Globus pallidus (tissue), 1 donor: ENCODE results near the gene ACOD1.
"Not testable (repeated sequence)": the region's sequence is repeated elsewhere in the genome, so short reads cannot be mapped to it uniquely, and the experiment has no call there.

ENCODE experiments used
- DNase-seq: peaks from one replicate; pipeline ENCODE4 v3.0.0-alpha.2; 2015; ENCODE audit warnings: low spot score

Gene ACOD1

GRCh38 chr13:76953968-76954367 lies 5.7 kb downstream of the ACOD1 start:
- peak; percentile 20 for DNase-seq

GRCh38 chr13:76954538-76954937 lies 6.2 kb downstream of the ACOD1 start:
- DNase-seq = no peak

- DNase-seq = no peak
Observed at GRCh38 chr13:76955193-76955592, 6.9 kb downstream of the ACOD1 start.

DNA sequence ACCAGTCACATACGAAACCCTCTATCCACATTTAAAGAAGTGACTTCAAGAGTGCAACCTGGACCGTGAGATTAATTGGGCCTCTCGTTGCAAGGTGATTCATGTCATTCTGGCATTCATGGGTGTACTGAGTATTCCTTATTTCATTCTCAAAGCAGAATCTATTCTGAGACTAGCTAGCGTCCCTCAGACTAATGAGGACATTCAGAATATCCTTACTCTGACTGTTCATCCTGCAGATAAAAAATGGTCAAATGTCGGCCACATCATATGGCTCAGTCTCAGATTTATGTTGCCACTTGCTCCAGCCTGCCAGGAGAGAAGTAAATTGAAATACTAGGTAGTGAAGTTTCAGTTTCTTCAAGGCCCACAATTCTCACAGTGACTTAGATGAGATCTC lies 7.3 kb downstream of the ACOD1 start:
- DNase-seq = no peak

GRCh38 chr13:76958841-76959432 lies 10.6 kb downstream of the ACOD1 start:
- DNase-seq = no peak

- DNase-seq = not testable (repeated sequence)
Observed at GRCh38 chr13:76959734-76960133, 11.4 kb downstream of the ACOD1 start.

DNA sequence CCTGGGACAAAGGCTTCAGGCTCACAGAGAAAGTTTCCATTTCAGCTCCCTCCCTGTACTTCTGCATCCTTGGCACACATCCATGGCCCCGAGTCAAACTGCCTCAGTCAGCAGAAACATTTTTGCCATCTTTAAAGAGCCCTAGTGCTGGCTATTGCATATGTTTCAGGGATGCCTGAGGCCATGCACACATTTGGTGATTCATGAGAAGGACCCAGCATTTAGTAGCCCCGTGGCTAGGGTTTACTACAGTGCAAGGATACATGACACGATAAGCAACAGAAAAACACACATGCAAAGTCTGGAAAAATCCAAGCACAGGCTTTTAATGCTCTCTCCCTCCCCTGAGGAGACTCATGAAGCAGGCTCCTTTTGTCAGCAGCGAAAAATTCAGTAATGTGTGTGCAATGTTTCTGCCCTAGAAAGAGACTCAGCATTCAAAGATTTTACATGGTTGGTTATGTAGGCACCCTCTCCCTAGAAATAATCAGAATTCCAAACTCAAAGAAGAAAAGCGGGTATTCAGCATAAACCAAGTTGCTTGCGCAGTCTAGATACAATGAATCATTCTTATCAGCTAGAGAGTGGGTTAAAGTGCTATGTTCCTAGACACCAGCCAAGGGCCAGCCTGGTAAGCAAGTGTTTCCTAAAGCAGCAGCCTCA lies 17.6 kb downstream of the ACOD1 start:
- DNase-seq = peak; percentile 15

GRCh38 chr13:76967031-76967430 lies 18.7 kb downstream of the ACOD1 start:
- DNase-seq = no peak

DNA sequence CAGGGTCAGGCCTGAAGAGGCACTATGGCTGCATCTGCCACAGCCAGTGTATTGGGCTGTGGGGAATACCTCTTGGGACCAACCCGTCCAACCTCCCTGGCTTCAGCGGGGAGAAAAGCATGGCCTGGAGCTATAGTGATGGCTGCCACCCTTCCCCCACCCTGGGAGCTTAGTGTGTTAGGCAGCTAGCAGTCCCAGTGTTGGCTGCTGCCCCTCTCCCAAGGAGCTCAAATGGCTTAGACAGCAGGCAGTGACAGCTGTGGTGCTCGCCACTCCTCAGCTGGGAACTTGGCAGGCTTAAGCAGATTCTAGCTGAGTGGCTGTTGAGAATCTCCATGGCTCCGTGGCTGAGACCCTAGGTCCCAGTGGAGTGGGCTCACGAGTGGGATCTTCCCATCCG lies 19.7 kb downstream of the ACOD1 start:
- DNase-seq = no peak

GRCh38 chr13:76969488-76970365 lies 21.4 kb downstream of the ACOD1 start:
- DNase-seq = no peak

GRCh38 chr13:76971215-76971614 lies 22.9 kb downstream of the ACOD1 start:
- DNase-seq = no peak

DNA sequence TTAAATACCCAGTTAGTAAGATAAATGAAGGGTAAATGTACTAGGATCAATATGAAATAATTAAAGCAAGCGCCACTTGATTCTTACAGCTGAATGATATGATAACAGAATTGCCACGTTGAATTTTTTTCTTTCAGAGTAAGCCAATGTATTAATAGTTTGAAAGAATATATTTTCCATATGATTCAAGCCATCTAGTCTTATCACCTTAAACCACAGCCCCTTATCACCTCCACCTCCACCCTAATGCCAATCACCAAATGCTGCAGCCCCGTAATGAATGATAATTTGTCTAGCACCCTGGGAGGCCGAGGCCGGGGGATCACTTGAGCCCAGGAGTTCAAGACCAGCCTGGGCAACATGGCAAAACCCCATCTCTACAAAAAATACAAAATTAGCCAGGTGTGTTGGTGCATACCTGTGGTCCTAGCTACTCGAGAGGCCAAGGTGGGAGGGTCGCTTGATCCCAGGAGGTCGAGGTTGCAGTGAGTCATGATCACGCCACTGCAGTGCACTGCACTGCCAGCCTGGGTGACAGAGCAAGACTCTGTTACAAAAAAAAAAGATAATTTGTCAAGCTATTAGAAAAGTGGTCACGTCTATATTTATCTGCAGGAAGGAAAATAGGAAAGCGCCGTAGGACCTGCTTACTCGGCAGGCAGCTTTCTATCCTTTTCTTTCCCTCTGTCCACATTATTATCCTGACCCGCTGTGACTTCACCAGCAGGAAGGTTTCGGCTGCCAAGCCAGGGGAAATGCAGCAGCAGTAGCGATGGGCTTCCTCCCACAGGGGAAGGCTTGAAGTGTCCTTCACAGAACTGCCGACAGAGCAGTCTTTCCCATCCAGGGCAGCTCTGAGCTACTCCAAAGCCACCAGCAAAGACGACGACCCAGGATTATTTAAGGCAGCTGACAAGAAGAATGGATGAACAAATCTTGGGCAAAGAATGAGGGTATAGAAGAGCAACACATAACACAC lies 23.8 kb downstream of the ACOD1 start:
- no peak for DNase-seq

- DNase-seq = no peak
Observed at GRCh38 chr13:76973920-76974617, 25.8 kb downstream of the ACOD1 start.

DNA sequence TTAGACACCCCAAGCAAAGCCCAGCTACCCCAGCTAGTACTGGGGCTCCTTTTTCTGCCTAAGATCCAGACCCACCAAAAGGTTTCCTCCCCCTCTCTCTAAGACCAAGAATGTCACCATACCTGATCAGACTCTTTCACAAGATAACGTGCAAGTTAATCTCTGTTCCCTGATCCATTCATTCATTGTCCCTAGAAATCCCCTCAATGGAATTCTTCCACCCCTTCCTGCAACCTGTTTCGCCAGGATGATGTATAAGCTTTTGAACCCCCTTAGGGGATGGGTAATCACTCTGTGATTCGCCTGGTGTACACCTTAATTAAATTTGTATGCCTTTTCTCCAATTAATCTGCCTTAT lies 26.3 kb downstream of the ACOD1 start:
- DNase-seq = no peak

DNA sequence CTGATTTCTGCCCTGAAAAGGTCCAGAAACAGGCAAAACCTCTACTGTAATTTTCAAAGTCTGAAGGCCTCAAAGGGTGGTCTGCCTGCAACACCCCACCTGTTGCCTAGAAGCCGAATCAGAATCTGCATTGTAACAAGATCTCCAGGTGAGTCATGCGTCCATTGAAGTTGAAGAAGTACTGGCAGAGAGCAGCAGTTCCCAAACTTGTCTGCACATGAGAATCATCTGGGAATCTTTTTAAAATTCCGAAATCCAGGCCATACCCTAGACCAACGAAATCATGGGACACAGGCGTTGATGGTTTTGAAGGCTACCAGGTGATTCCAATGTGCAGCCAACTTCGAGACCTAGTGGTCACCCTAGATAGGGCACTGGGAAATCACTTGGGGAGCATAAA lies 27.6 kb downstream of the ACOD1 start:
- no peak for DNase-seq

DNA sequence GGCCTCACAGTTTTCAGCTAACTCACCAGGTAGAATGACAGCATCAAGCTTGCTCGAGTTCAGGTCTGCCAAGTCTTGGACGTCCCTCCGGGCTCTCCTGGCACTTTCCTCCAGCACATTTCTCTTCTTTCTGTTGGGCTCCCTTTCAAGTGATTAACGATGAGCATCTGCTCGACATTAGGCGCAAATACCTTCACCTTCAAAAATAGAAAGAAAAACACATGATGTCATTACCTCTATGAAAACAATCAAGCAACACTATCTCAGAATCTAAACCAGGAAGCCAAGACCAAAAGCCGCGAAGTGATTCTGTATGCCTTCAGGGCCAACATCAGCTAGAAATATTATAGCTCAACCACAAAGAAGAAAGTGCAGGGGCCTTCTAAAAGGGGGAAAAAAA lies 28.2 kb downstream of the ACOD1 start:
- DNase-seq = no peak

- DNase-seq = no peak
Observed at GRCh38 chr13:76976929-76977328, 28.6 kb downstream of the ACOD1 start.

DNA sequence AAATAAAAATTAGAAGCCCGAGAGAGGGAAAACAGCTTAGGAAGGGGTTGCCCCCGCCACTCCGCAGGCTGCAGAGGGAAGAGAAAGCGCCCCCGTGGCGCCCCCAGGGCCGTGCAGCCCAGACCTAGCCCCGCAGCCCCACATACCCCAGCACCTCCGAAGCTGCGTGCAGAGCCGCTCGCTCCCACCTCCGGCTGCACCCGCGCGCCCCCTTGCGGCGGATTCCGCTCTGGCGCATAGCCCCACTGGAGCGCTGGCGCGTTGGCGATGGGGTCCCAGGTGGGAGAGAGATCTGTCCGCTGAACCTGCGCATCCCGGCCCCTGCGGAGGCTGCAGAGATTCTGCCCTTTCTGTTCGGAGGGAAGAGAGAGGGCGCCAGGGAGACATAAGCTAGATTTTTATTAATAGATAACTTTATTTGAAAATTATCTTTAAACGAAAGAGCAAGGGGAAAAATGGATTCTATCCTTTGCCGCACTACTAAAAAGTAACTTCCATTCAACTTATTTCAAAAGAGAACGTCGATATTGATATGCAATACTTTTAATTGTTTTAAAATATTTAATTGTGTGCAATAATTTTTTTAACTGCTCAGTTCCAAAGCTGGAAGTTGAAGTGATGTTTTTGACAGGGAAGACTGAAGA lies 31.9 kb downstream of the ACOD1 start:
- peak; percentile 45 for DNase-seq

DNA sequence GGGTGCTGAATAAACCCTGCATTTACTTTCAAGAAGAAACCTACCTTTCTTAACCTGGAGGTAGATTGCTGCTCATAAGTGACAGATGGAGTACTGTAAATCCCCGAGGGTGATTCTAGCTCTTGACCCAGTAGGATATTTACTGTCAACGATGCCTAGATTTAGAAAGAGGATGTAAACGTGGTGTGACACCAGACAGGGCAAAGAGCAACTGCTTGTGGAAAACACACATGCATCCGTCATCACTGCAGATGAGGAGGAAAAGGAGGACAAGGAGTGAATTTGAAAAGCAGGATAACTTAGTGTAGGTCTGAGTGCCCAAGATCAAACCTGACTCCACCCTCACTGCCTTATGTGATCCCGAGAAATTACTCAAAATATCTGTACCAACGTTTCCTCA lies 33.8 kb downstream of the ACOD1 start:
- no peak for DNase-seq

DNA sequence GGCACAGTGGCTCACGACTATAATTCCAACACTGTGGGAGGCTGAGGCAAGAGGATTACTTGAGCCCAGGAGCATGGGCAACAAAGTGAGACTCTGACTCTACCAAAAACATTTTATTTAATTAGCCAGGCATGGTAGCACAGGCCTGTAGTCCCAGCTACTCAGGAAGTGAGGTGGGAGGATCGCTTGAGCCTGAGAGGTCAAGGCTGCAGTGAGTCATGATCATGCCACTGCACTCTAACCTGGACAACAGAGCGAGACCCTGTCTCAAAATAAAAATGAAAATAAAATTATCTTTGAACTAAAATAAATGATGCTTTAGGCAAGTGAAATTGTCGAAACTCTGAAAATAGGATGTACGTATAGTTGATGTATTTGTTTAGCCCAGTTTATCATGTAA lies 35.4 kb downstream of the ACOD1 start:
- no peak for DNase-seq

DNA sequence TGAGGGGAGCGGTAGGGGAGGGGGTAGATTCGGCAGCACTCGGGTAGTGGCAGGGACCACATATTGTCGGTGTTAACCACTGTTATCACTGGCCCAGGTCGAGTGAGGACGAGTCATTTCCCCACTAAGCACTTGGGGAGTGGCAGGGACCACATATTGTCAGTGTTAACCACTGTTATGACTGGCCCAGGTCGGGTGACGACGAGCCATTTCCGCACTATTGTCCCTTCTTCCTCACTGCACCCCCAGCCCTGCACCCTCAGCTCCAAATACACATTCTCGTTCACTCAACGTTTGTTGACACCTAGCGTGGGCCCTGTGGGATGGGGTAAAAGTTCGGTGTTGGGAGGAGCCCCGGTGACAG lies 43.1 kb downstream of the ACOD1 start:
- DNase-seq = no peak
